ENCODE measurements around the gene NEBL.

The NEBL gene

DNA sequence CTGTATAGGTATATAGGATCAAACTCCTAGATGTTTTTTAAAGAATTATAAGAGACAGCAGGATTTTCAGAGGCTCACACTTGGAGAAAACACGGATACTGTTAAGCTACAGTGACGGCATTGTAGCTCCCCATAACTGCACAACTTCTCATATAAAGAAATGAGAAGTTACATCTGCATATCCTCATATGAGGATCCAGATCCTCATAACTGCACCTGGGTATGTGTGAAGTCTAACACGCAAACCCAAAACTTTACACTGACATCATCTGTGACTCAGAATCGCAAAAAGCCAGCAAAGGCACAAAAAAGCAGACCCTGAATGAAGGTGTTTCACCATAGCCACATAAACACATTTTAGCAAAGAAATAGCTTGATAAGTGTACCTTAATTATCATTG is 34.1 kb downstream of the NEBL start:
- no peak for DNase-seq (ENCODE audit: low spot score)

DNA sequence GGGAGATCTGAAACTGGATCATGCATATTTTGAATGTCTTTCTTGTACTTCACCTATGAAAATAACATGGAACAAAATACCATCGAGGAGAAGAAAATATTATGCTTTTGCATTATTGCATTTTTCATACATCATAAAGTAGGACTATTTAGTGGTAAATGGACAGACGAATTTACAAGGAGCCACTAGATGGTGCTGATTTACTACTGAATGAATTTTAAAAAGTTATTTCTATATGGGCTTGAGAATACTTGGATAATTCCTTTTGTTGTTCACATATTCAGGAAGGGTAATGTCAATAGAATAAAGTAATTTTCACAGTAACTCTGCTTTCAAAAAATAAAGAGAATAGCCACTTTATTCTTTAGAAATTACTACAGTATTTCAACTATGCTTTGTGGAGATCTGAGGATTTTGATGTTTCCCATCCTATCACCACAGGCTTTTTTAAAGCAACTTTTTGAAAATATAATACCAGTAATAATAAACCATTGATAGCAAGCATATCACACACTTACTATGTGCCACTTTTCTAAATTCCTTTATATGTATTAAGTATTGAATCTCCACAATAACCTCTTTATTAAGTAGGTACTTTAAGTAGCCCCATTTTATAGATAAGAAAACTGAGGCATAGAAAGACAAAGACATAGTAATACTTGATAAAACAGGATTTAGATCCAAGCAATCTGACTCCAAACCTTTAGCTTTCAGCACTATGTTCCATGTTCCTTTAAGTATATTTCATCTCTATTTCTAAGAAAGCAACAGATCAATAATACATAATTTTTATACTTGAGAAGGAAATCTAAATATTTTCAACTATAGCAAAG is 38.6 kb downstream of the NEBL start:
- DNase-seq (ENCODE audit: low spot score) = no peak

DNA sequence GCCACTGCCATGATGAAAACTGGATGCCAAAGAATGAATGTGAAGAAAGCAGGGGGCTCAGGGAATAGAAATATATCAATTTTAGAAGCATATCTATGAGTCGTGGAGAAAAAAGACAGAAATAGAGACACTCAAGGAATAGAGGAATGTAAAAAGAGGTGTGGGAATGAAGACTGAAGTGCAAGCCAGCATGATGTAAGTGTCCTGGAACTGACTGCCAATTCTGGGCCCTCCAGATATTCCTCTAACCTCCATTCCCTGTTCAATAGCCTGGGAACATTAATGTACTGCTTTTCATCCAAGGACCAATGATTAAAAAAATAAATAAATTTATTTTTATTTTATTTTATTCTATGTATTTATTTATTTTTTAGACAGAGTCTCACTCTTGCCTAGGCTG is 40.6 kb downstream of the NEBL start:
- DNase-seq (ENCODE audit: low spot score) = no peak

DNA sequence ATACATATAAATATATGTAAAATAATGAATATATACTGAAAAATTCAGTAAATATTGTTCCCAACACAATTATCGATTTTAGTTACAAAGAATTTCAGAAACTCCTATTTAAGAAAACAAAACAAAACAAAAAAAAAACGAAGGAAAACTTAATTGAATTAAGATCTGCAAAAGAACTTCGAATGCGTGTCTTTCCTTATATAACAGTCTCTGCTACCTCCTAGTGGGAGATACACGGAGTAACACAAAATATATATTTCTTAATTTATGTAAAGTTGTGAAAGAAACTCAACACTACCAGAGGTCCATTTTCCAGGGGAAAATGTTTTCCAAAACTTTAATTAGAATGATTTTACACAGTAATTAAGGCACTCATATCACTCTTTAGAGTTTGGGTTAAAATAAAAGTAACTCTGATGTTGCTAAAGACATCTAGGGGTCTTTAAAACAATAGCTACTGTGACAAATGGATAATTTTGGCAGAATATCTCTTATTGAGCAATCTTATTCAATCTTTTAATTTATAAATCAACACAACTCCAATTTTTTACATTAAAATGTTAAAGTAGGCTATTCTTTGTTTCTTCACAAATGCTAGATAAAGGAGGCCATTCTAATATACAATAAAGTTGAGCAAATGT is 41.6 kb downstream of the NEBL start:
- DNase-seq (ENCODE audit: low spot score) = no peak

DNA sequence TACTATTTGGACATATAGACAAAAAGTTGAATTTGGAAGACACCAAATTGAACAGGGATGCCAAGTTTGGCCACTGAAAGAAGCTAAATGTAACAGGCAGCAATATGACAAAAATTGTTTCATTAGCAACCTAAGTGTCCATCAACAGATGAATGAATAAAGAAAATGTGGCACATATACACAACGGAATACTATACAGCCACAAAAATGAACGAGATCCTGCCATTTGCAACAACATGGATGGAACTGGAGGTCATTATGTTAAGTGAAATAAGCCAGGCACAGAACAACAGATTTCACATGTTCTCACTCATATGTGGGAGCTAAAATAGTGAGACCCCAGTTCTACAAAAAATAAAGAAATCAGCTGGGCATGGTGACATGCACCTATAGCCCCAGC is 43.8 kb downstream of the NEBL start:
- DNase-seq (ENCODE audit: low spot score) = no peak

DNA sequence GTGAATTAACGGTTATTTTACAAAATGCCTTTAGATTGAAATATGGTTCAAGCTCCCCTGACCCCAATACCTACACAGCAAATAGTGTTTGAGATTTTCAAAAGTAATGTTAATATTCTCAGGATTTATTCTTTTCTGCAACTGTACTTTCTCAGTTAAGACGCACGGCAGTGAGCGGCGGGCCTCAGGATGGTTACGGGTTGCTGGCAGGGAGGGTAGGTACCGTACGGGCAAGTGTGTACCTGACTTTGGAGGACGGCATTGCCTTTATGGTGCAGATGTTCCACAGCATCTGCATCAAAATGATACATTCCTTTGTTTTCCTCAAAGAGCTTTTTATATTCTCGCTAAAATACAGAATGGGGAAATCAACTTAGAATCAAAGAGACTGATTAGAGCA is 44.8 kb downstream of the NEBL start:
- no peak for DNase-seq (ENCODE audit: low spot score)

DNA sequence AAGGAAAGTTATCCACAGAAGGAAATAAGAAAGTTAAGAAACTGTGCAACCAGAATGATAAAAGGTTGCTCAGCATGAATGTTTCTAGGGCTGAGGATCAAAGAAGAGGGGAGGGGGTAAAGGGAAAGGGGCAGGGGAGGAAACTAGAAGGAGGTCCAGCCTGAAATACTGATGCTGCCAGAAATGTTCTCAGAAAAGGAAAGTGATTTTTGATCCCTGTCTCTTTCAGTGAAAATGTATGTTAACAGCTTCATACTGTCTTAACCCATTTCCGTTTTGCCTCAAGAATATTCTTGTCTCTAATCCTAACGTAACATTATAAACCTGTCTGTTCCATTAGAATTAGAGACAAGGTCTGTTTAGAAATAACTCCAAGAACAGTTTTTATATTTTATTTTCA is 49.6 kb downstream of the NEBL start:
- no peak for DNase-seq (ENCODE audit: low spot score)

DNA sequence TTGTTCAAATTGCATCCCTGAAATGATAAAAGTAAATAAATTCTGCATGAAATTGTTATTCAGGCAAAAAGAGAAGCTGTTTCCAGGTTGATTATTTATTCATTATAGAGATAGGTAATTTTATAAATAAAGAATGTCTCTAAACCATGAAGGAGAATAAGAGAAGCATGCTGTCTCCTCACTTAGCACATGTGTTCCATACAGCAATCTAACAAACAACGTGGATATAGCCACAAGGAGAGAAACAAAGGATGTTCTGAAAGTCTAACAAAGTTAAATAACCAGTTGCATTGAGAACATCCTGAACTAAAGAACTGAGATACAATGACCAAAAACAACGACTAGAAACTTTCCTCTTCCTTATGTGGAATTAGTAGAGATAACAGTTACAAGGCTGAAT is 50.8 kb downstream of the NEBL start:
- DNase-seq (ENCODE audit: low spot score) = no peak

DNA sequence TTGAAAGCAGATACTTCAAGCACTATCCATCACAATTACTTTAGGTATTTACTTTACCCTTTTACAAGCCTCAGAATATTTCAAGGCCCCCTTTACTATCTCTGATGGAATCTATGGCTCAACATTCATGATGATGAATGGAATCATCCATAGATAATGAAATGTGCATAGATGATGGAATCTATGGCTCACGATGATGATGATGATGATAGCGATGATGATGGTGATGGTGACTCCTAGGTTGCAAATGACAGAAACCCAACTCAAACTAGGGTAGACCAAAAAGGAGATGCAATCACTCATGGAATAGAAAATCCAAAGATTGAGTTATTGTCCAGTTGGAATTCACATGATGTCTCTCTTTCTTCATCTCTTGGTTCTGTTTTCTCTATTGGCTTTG is 55.7 kb downstream of the NEBL start:
- DNase-seq (ENCODE audit: low spot score) = no peak

DNA sequence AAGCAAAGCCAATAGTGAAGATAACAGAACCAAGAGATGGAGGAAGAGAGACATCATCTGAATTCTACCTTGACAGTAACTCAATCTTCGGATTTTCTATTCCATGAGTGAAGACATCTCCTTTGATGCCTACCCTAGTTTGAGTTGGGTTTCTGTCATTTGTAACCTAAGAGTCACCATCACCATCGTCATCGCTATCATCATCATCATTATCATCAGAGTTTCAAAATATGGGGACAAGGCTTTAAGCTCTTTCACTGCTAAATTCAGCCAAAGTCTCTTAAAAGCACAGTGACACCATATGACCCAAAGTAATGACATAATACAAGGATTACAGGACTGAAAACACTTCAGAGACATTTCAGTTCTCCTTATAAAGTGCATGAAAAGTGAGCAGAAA is 57.2 kb downstream of the NEBL start:
- DNase-seq (ENCODE audit: low spot score) = no peak

DNA sequence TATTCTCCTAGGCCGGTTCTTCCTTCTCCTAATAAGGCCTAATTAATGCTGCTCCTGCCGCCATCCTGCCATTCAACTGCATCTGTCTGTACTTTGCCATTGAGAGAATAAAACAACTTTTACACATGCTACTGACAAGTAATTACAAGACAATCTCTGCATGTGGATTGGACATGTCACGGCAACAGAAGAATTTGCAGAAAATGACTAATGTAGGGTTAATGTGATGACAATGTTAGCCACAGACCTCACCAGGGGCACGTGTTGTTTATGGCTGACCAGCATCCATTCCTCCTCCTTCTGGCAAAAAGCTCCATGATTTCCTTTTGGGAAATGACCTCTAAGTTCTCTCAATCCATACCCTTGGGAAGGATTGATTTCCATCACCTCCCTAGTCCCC is 58.0 kb downstream of the NEBL start:
- no peak for DNase-seq (ENCODE audit: low spot score)

DNA sequence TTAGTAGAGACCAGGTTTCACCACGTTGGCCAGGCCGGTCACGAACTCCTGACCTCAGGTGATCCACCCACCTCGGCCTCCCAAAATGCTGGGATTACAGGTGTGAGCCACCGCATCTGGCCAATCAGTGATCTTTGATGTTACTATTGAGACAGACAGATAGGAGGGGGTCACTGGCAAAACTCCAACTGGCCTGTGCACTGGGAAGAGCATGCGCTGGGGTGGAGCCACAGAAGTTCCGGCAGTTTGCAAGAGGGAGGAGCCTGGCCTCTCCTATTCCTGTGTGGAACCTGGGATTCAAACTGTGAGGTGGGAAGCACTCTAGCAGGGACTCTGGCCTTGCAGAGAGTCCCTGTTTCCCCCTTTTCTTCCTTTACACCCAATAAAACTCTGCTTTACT is 60.7 kb downstream of the NEBL start:
- DNase-seq (ENCODE audit: low spot score) = no peak

DNA sequence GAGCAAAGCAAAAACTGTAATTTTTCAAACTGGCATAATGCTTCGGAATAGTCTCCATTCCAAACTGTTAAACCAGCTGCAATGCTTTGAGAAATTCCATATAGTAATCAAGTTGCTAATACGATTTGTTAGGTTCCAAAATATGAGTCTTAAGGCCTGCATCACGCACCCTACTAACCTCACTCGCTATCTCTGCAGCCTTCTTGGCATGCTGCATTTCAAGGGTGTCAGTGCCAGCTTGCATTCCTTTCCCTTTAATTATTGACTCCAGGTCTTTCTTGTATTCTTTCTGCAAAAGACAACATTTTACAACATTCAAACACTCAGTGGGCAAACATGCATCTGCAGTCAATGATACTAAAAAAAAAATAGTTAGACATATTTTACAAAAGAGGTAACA is 61.8 kb downstream of the NEBL start:
- no peak for DNase-seq (ENCODE audit: low spot score)

DNA sequence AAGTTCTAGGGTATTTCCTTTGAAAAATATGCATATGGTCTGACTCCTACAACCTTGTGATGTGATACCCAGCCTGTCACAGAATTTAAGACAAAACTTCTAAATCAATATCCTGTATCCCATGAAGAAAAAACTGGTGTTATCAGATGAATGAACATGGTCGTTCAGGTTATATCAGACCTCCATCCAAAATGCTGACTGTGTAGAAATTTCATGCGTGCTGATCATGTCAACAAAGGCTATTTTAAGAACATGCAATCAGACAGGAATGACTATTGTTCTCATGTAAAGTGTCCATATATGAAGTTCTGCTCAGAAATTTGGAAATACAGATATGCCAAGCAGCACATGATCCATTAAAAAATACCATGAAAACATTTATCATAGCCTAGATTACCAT is 62.3 kb downstream of the NEBL start:
- no peak for DNase-seq (ENCODE audit: low spot score)

DNA sequence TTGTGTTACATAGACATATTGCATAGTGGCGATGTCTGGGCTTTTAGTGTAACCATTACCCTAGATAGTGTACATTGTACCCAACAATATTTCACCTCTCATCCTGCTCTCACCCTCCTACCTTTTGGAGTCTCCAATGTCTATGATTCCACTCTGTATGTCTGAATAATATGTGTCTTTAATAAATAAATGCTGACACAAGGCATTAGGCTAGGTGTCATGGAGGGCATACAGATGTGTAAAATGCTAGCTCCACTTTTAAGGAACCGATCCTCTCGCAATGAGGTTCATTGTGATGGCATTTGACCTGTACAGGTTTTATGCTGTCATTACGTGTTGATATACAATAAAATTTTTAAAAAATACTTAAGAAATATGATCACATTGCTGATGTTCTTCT is 74.3 kb downstream of the NEBL start:
- no peak for DNase-seq (ENCODE audit: low spot score)

DNA sequence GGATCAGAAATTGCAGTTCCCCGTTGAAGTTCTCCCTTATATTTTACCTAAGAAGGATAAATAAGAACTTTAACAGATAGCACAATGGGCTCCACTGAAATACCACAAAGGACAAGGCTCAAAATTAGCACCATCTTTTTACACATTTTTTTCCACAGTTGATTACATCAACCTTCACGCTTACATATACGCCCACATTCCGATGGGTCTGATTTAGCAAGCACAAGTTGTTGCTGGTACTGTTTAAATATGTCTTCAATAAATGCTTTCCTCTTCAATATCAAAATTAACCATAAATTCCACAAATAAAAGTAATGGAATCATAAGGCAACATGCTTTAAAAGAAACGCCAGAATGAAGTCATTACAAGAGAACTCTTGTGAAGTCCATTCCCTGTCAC is 79.5 kb downstream of the NEBL start:
- DNase-seq (ENCODE audit: low spot score) = no peak

DNA sequence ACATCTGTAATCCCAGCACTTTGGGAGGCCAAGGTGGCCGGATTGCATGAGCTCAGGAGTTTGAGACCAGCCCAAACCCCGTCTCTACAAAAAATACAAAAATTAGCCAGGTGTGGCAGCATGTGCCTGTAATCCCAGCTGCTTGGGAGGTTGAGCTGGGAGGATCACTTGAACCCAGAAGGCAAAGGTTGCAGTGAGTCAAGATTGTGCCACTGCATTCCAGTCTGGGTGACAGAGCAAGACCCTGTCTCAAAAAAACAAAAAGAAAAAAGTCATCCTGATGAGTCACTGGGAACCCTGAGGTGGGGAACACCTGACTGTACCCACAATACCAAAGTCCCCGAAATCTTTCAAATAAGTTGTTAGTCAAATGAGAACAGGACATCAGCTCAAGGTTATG is 80.0 kb downstream of the NEBL start:
- DNase-seq (ENCODE audit: low spot score) = no peak

DNA sequence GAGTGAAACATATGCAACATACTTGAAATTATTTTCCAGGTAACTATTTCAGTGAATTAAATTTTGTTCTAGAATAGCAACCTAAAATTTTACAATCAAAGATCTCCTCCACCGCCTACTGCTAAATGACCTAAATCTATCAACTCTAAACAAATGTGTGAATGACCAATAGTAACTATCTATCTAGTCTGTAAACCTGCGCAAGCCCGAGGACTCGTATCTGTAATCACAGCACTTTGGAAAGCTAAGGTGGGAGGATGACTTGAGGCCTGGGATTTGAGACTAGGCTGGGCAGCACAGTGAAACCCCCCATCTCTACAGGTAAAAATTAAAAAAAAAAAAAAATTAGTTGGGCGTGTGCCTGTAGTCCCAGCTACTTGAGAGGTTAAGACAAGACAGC is 83.0 kb downstream of the NEBL start:
- DNase-seq (ENCODE audit: low spot score) = no peak

DNA sequence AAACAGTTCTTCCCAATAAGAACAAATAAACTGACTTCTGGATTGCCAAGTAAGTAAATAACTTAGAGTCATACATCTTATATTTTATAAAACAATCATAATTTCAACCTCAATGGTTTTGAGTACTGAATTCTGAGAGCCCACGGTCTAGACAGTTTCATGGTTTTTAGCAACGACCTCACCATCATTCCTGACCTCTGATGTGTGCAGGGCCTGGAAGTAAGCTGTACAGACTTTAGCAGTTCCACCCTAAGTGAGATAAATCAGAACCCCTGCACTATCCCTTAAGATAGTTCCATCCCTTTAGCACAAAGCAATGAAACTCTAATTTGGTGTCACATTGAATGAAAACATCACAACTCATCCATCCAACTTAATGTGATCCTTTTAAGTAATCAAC is 86.0 kb downstream of the NEBL start:
- DNase-seq (ENCODE audit: low spot score) = no peak

DNA sequence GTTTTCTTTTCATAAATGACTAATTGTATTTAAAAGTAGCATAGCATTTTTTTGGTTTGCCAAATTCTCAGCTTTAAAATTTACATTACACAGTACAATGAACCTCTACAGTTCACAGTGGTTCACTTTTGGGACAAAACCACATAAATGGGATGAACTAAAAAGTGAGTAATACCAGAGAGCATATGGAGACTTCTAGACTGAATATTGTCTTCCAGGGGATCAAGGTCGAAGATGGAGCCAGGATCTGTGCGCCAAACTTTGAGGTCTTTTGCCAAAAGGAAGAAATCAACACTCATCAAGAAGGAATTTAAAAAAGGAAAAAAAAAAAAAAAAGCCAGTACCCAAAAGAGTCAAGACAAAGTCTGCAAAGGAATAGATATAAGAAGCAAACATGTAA is 87.5 kb downstream of the NEBL start:
- no peak for DNase-seq (ENCODE audit: low spot score)

DNA sequence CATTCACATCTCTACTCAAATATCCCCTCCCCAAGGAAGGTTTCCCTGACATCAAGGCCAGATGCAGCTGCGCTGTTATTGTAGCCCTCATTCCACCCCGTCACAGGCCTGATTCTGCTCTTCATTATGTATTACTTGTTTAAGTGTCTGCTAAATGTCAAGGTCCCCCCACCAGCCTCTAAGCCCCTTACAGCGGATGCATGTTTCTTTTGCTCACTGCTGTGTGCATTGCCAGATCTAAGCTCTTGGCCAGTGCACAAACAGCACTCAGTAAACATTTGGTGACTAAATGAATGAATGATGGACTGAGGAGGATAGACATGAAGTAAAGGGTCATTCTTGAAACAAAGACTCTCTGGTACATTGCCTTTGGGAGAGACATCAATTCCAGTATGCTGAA is 90.6 kb downstream of the NEBL start:
- no peak for DNase-seq (ENCODE audit: low spot score)

DNA sequence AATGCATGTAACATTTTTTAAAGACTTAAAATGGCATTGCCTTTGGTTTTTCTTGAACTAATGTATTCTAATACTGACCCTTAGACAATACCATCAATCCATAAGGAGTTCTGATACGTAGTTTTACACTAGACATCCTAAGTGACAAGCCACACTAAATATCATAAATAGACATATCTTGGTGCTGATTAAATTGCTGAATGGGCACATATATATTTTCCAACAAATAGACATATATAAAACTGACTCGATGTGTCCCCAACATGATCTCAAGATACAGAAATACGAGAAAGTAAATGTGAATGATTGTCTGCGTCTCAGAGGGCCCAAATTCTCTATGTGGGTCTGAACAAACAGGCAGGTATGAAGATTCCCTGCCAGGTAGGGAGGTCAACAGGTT is 99.8 kb downstream of the NEBL start:
- no peak for DNase-seq (ENCODE audit: low spot score)

DNA sequence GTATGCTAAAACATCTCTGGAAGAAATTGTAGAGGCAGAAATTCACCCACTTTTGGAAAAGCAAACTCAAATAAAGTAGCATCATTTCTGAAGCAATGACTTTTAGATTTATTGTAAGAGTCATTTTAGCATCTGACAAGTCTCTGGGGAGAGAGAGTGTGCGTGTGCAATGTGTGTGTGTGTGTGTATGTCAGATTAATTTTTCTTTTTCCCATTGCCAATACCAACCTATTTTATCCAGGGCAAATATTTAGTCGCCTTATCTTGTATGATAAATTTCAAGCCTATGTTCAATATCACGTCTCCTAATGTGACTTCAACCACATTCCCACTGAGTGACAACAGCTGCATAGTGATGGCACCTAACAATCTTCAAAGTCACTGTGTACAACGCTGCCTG is 101.7 kb downstream of the NEBL start:
- no peak for DNase-seq (ENCODE audit: low spot score)

DNA sequence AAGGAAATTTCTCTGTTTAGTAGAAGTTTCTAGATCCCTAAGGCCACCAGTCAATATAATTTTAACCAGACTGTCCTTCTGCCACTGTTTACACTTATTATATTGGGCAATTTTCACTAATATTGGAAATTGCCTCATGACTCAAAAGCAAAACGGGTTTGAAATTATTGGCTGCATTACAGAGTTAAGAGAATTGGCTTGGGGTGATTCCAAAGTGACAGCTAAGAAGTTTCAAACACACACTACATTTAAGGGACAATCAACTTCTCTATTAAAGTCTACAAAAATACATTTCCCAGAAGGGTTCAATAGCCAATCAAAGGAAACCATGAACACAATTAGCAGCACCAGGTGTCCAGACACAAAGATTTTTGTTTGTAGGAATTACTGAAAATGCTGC is 111.9 kb downstream of the NEBL start:
- DNase-seq (ENCODE audit: low spot score) = no peak
